Esophagus muscularis mucosa (tissue), 4 donors: ENCODE data around the gene PLA2G4F. TPM values are rescaled to one million over a fixed set of nuclear protein-coding genes. Genes with fewer than 3 reads are reported as not detected.

Experiments used
- DNase-seq: peaks from one replicate; pipeline ENCODE4 v3.0.0-alpha.2; 2017; ENCODE audit errors: extremely low spot score
- H3K27ac ChIP-seq, 4 donors: fragments of 200-600 bp; sonication (generic); replicated peaks in 1 of 4; 1 replicate in 3 of 4; 2 replicates in 1 of 4; pipeline ENCODE4 v1.5.1; 2016 to 2019; ENCODE audit warnings: mild to moderate bottlenecking in 1 of 4
- H3K27me3 ChIP-seq, 4 donors: fragments of 200-600 bp; sonication (generic); one replicate each; pipeline versions ENCODE4 v1.5.1 to v1.6.0; 2016 to 2019
- H3K36me3 ChIP-seq, 4 donors: fragments of 200-600 bp; sonication (generic); one replicate each; pipeline ENCODE4 v1.5.1; 2016 to 2019
- H3K4me1 ChIP-seq, 4 donors: fragments of 200-600 bp; sonication (generic); one replicate each; pipeline ENCODE4 v1.5.1; 2016 to 2019
- H3K4me3 ChIP-seq, 4 donors: fragments of 200-600 bp; sonication (generic); 1 replicate in 2 of 4; 2 replicates in 2 of 4; pipeline ENCODE4 v1.5.1; 2016 to 2019; ENCODE audit warnings: mild to moderate bottlenecking in 4 of 4, moderate library complexity in 1 of 4
- H3K9me3 ChIP-seq, 4 donors: fragments of 200-600 bp; sonication (generic); 1 replicate in 3 of 4; 2 replicates in 1 of 4; pipeline ENCODE4 v1.5.1; 2016 to 2019
- CTCF ChIP-seq, 3 experiments: fragments of 200-600 bp in 2 of 3; fragments of 450-650 bp in 1 of 3; sonication (generic) in 2 of 3; IDR thresholded peaks; one replicate each; pipeline ENCODE4 v1.5.1; 2017 to 2019; ENCODE audit warnings: antibody characterized with exemption in 3 of 3, mild to moderate bottlenecking in 2 of 3, moderate library complexity in 1 of 3
- EP300 ChIP-seq: sonication (generic); formaldehyde crosslinking; IDR thresholded peaks from one replicate; pipeline ENCODE4 v1.6.1; 2017; ENCODE audit warnings: antibody characterized with exemption
- POLR2A ChIP-seq: fragments of 450-650 bp; IDR thresholded peaks from one replicate; pipeline ENCODE4 v1.6.1; 2017; ENCODE audit warnings: antibody characterized with exemption, moderate library complexity, mild to moderate bottlenecking, low read depth
- POLR2AphosphoS5 ChIP-seq, 2 donors: sonication (generic); formaldehyde crosslinking; IDR thresholded peaks; one replicate each; pipeline ENCODE4 v1.6.1; 2017; ENCODE audit warnings: antibody characterized with exemption in 2 of 2
- WGBS: methylation state at CpG from one replicate; pipeline ENCODE4 v1.1.5; 2018; 5-methylcytosine and 5-hydroxymethylcytosine counted together
- intact Hi-C: fragments of 100-400 bp; cut with DNase I; formaldehyde crosslinking; loops from one replicate; pipeline ENCODE4 v1.15.1; 2023
- total RNA-seq, 4 donors: library from RNA; depleted of rRNA; stranded (reverse); fragments of >200 nt; gene quantifications; one replicate each; pipeline versions ENCODE4 v1.1.0 to v1.2.1, GENCODE V29; 2016

PLA2G4F gene
- total RNA-seq, 4 donors from 2014 or later, result 0.11 TPM; not detected in 3

GRCh38 chr15:42184296-42184695 lies 27.9 kb upstream of the PLA2G4F start:
- Histone ChIP-seq H3K27ac (no peak overlapping the region), H3K4me1 (no peaks in the 10 kb centered on the region), H3K4me3 (no peak overlapping the region), H3K27me3 (no peaks in the 10 kb centered on the region), H3K36me3 (peaks cover 69 to 99% (median 82%) of the 10 kb centered on the region in 4 donors), H3K9me3 (no peaks in the 10 kb centered on the region)
- WGBS, result 76% methylated on average over 5 of the region's 5 CpGs
- TF ChIP-seq EP300 (no peak), CTCF (IDR thresholded peaks at IDR 0.05) (no peak), POLR2A (no peak), POLR2AphosphoS5 (IDR thresholded peaks at IDR 0.05) (no peak)
- no peak for DNase-seq
- intact Hi-C loops, result no loop called here

GRCh38 chr15:42182961-42183360 lies 26.5 kb upstream of the PLA2G4F start:
- H3K4me1 ChIP-seq, result no peaks in the 10 kb centered on the region
- TF ChIP-seq POLR2AphosphoS5 (IDR thresholded peaks at IDR 0.05) (no peak), CTCF (IDR thresholded peaks at IDR 0.05) (no peak), EP300 (no peak), POLR2A (no peak)
- intact Hi-C loops, result no loop called here
- no peak overlapping the region for H3K27ac ChIP-seq
- no peak for DNase-seq
- no peaks in the 10 kb centered on the region for H3K9me3 ChIP-seq
- H3K4me3 ChIP-seq, result no peak overlapping the region
- H3K27me3 ChIP-seq, result no peaks in the 10 kb centered on the region
- 85% methylated on average over 6 of the region's 6 CpGs for WGBS
- H3K36me3 ChIP-seq, result peaks cover 69 to 99% (median 80%) of the 10 kb centered on the region in 4 donors

- no peak overlapping the region for H3K4me3 ChIP-seq
- DNase-seq, result no peak
- no peaks in the 10 kb centered on the region for H3K27me3 ChIP-seq
- peaks cover 69 to 99% (median 80%) of the 10 kb centered on the region in 4 donors for H3K36me3 ChIP-seq
- TF ChIP-seq CTCF (IDR thresholded peaks at IDR 0.05), result no peak
- TF ChIP-seq POLR2AphosphoS5 (IDR thresholded peaks at IDR 0.05), result no peak
- no peak for TF ChIP-seq EP300
- no peak for TF ChIP-seq POLR2A
- 81% methylated on average over 6 of the region's 6 CpGs for WGBS
- H3K27ac ChIP-seq, result no peak overlapping the region
- intact Hi-C loops, result no loop called here
- H3K4me1 ChIP-seq, result no peaks in the 10 kb centered on the region
- no peaks in the 10 kb centered on the region for H3K9me3 ChIP-seq
These were observed 26.0 kb upstream of the PLA2G4F start for GRCh38 chr15:42182328-42182886.

GRCh38 chr15:42178056-42178455 lies 21.6 kb upstream of the PLA2G4F start:
- Histone ChIP-seq H3K4me3 (no peak overlapping the region), H3K27me3 (no peaks in the 10 kb centered on the region), H3K4me1 (no peaks in the 10 kb centered on the region), H3K27ac (no peak overlapping the region), H3K36me3 (peaks cover 55 to 99% (median 80%) of the 10 kb centered on the region in 4 donors), H3K9me3 (no peaks in the 10 kb centered on the region)
- TF ChIP-seq EP300, result no peak
- no peak for TF ChIP-seq CTCF (IDR thresholded peaks at IDR 0.05)
- TF ChIP-seq POLR2AphosphoS5 (IDR thresholded peaks at IDR 0.05), result no peak
- no peak for TF ChIP-seq POLR2A
- DNase-seq, result no peak
- WGBS, result 71% methylated on average over 2 of the region's 2 CpGs
- intact Hi-C loops, result no loop called here

GRCh38 chr15:42175671-42176070 lies 19.2 kb upstream of the PLA2G4F start:
- intact Hi-C loops, result no loop called here
- H3K4me1 ChIP-seq, result peaks cover 0 to 8% (median 3%) of the 10 kb centered on the region in 4 donors
- no peak overlapping the region for H3K27ac ChIP-seq
- H3K36me3 ChIP-seq, result peaks cover 65 to 98% (median 85%) of the 10 kb centered on the region in 4 donors
- no peak for DNase-seq
- no peaks in the 10 kb centered on the region for H3K9me3 ChIP-seq
- no peak for TF ChIP-seq POLR2AphosphoS5 (IDR thresholded peaks at IDR 0.05)
- TF ChIP-seq CTCF (IDR thresholded peaks at IDR 0.05), result no peak
- TF ChIP-seq POLR2A, result no peak
- no peak for TF ChIP-seq EP300
- H3K27me3 ChIP-seq, result no peaks in the 10 kb centered on the region
- H3K4me3 ChIP-seq, result no peak overlapping the region
- WGBS, result 89% methylated on average over 5 of the region's 5 CpGs
